HG03175 (cell line): Measurements from ENCODE around the gene ZNF366.
"Not testable (repeated sequence)": the region's sequence is repeated elsewhere in the genome, so short reads cannot be mapped to it uniquely, and the experiment has no call there.

Source experiments
- ATAC-seq: cut with Tn5 transposase; IDR thresholded peaks from one replicate; pipeline ENCODE4 v1.9.1; 2021; ENCODE audit warnings: mild to moderate bottlenecking, moderate library complexity; ENCODE audit not compliant: unreplicated experiment

Gene ZNF366

GRCh38 chr5:72412283-72413055 is 94.7 kb downstream of the ZNF366 start:
- ATAC-seq, result no peak

DNA sequence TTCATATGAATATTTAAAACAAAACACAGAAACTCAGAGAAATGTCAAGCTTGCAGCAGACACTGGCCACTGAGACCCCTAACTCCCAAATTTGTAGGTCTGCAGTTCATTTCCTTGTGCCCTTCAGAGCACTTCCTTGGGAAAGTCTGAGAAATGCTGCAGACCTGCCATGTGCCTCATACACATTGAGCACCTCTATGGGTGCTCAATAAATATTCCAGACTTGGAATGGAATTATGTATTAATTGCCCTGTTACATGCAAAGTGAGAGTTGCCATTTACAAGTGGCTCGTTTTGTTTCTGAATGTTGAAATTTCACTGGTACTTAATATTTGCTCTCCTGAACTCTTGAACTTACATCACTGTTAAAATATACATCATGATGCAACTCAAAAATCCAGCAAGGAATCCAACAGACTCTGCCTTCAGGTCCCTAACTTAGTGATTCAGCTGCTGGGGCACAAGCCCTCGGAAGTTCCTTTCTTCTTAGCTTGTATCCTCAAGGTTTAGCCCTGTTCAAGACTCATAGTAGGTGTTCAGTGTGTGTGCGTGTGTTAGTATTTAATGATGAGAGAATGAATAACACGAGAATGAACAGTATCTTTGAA is 96.4 kb downstream of the ZNF366 start:
- ATAC-seq, result no peak

GRCh38 chr5:72408603-72409002 is 98.6 kb downstream of the ZNF366 start:
- no peak for ATAC-seq

- ATAC-seq, result no peak
Observed at GRCh38 chr5:72408127-72408526, 99.1 kb downstream of the ZNF366 start.

DNA sequence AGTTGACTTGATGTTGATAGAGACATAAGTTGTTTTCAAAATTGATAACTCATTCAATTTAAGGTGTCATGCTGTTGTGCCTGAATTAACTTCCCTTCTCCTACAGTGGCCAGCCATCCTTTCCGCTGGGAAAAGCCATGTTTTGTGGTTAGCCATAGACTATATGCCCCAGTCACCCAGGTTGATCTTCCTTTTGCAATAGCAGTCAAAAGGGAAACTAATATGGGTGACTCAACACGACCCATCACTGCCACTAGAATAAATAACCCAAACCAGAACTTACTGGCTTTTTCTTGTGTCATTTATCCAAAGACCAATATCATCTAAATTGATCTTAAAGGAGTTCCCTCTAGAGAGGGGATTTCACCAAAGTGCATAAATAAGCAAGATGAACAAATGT is 99.7 kb downstream of the ZNF366 start:
- no peak for ATAC-seq

- ATAC-seq, result no peak
Observed at GRCh38 chr5:72407078-72407477, 100.1 kb downstream of the ZNF366 start.

DNA sequence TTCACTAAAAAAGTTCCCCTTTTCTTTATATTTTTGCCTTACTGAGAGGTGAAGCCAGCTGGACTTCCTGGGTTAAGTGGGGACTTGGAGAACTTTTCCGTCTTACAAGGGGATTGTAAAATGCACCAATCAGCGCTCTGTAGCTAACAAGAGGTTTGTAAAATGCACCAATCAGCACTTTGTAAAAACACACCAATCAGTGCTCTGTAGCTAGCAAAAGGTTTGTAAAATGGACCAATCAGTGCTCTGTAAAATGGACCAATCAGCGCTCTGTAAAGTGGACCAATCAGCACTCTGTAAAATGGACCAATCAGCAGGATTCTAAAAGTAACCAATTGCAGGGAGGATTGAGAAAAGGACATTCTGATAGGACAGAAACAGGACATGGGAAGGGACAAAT is 102.4 kb downstream of the ZNF366 start:
- ATAC-seq, result not testable (repeated sequence)

DNA sequence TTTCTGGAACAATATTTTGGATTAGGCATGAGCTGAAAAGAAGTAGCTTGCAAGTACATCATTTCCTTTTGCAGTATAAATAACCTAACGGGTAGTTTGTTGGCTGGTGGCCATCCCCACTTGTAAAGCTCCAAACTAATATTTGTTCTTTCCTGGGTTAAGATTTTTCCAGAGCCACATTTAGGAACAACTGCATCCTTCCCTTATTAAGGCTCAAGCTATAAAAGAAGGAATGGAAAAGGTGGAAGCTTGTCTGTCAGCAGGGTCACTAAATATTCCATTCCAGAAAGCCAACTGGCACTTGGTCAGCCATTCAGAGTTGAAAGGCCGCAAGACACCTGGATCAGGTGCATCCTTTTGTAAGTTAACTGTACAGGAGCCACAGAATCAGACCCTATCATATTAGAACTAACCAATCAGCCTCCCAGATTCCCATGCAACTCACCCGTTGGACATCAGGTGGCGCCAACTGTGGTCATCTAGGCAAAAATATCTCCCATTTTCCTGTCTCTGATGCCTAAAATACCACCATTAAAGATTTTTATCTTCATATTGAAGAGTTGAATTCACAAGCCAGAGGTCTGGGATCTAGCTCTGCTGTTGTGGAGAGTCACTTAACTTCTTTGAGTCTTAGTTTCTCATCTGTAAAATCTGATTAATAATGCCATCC is 104.1 kb downstream of the ZNF366 start:
- ATAC-seq, result no peak

GRCh38 chr5:72402381-72402890 is 104.8 kb downstream of the ZNF366 start:
- ATAC-seq, result no peak

GRCh38 chr5:72400950-72401349 is 106.3 kb downstream of the ZNF366 start:
- no peak for ATAC-seq

- no peak for ATAC-seq
Observed at GRCh38 chr5:72397836-72398235, 109.4 kb downstream of the ZNF366 start.

DNA sequence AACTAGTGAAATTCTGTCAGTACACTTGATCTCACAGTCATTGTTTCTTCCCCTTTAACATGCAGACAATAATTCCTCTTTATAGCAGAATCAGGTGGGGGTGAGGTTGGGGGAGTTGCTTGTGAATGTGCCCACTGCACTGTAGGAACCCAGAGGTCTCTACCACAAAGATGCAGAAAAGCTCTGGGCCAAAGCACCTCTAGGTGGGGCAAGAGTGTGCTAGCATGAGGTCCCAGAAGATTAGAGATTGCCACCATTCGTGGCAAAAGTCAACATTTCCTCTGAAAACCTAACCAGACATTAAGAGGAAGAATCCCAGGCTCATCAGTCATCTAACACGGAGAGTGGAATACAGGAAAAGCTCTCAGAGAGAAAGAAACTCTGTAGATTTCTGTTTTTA is 112.5 kb downstream of the ZNF366 start:
- ATAC-seq, result peak; percentile 61

GRCh38 chr5:72393052-72393451 is 114.2 kb downstream of the ZNF366 start:
- ATAC-seq, result no peak
